Astrocyte (in vitro differentiated cells and primary cell): Measurements from ENCODE around the gene SP3. TPM values are rescaled to one million over a fixed set of nuclear protein-coding genes. Genes with fewer than 3 reads are reported as not detected.
"Not testable (repeated sequence)": the region's sequence is repeated elsewhere in the genome, so short reads cannot be mapped to it uniquely, and the experiment has no call there.

ENCODE experiments used
- DNase-seq: peaks from one replicate; pipeline ENCODE4 v3.0.0-alpha.2; 2010; ENCODE audit warnings: low read depth
- FAIRE-seq: peaks from 2 replicates; lab custom pipeline; 2011; peaks lifted over from hg19 to GRCh38; lab: Jason Lieb, UNC
- H2AFZ ChIP-seq: 2 replicates; pipeline ENCODE4 v1.6.0; 2012; ENCODE audit warnings: low read depth, low read length, inconsistent platforms
- H3K27ac ChIP-seq: 2 replicates; pipeline ENCODE4 v1.5.1; 2011; ENCODE audit warnings: low read depth, low read length, inconsistent platforms
- H3K27me3 ChIP-seq: 2 replicates; pipeline ENCODE4 v1.6.0; 2011; ENCODE audit warnings: low read length, inconsistent platforms; ENCODE audit not compliant: insufficient read depth
- H3K36me3 ChIP-seq: 2 replicates; pipeline ENCODE4 v1.5.1; 2011; ENCODE audit warnings: low read length, inconsistent platforms; ENCODE audit not compliant: insufficient read depth
- H3K4me1 ChIP-seq: 2 replicates; pipeline ENCODE4 v1.5.1; 2011; ENCODE audit warnings: low read length, inconsistent platforms; ENCODE audit not compliant: insufficient read depth
- H3K4me2 ChIP-seq: 2 replicates; pipeline ENCODE4 v1.6.0; 2012; ENCODE audit warnings: low read length, inconsistent platforms
- H3K4me3 ChIP-seq: 2 replicates; pipeline ENCODE4 v1.5.1; 2011; ENCODE audit warnings: low read depth, mild to moderate bottlenecking, low read length, inconsistent platforms; ENCODE audit not compliant: insufficient read depth
- H3K79me2 ChIP-seq: 2 replicates; pipeline ENCODE4 v1.6.0; 2012; ENCODE audit warnings: mild to moderate bottlenecking, low read length, inconsistent platforms; ENCODE audit not compliant: insufficient read depth
- H3K9ac ChIP-seq: 2 replicates; pipeline ENCODE4 v1.6.0; 2012; ENCODE audit warnings: mild to moderate bottlenecking, low read length, inconsistent platforms
- H3K9me3 ChIP-seq: 2 replicates; pipeline ENCODE4 v1.5.1; 2012; ENCODE audit warnings: low read depth, mild to moderate bottlenecking, low read length, inconsistent platforms; ENCODE audit not compliant: insufficient read depth
- H4K20me1 ChIP-seq: 2 replicates; pipeline ENCODE4 v1.6.0; 2012; ENCODE audit warnings: low read length, inconsistent platforms; ENCODE audit not compliant: insufficient read depth
- H3K27ac Mint-ChIP-seq: one replicate; pipeline ENCODE4 v1.8.0; 2021; ENCODE audit warnings: mild to moderate bottlenecking, mixed read lengths; ENCODE audit not compliant: unreplicated experiment
- H3K27me3 Mint-ChIP-seq: one replicate; pipeline ENCODE4 v1.8.0; 2021; ENCODE audit warnings: low read depth, mixed read lengths; ENCODE audit not compliant: unreplicated experiment
- H3K36me3 Mint-ChIP-seq: one replicate; pipeline ENCODE4 v1.8.0; 2021; ENCODE audit warnings: low read depth, mixed read lengths; ENCODE audit not compliant: unreplicated experiment
- H3K4me1 Mint-ChIP-seq: one replicate; pipeline ENCODE4 v1.8.0; 2021; ENCODE audit warnings: low read depth, mixed read lengths; ENCODE audit not compliant: unreplicated experiment
- H3K4me3 Mint-ChIP-seq: one replicate; pipeline ENCODE4 v1.8.0; 2021; ENCODE audit warnings: mild to moderate bottlenecking, moderate library complexity, mixed read lengths; ENCODE audit not compliant: unreplicated experiment
- H3K9me3 Mint-ChIP-seq: one replicate; pipeline ENCODE4 v1.8.0; 2021; ENCODE audit warnings: mild to moderate bottlenecking, mixed read lengths; ENCODE audit not compliant: unreplicated experiment
- CTCF ChIP-seq: IDR thresholded peaks from 2 replicates; pipeline ENCODE4 v1.5.1; 2011; ENCODE audit warnings: low read depth, mild to moderate bottlenecking, inconsistent platforms, low read length, moderate library complexity; ENCODE audit not compliant: insufficient read depth
- EZH2 ChIP-seq: IDR thresholded peaks from 2 replicates; pipeline ENCODE4 v1.6.1; 2012; ENCODE audit warnings: mild to moderate bottlenecking, low read length, inconsistent platforms; ENCODE audit not compliant: insufficient read depth
- total RNA-seq: library from RNA; stranded (reverse); gene quantifications from 2 replicates; pipeline ENCODE4 v1.2.1, GENCODE V29; 2021

Gene SP3
- total RNA-seq, 1 donor from 2014 or later: 59.6 TPM

DNA sequence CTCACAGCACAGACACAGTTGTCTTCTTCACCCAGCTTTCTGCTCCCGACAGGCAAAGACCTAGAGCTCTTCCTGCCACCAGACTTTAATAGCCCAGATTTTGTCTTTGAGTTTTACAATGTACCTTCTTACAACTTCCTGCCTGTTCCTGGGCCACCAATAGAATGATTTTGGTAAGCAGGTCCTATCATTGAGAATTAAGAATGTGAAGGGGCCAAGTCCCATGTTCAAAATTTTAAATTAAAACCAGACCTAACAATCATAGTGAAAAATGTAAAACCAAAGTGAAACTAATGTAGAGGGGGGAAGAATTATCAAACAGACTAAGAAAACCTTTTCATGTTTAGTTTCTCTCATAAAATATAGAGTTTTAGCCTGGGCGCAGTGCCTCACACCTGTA is 72.8 kb downstream of the SP3 start:
- Histone ChIP-seq H3K27me3 (no peaks in the 10 kb centered on the region), H3K4me2 (no peak overlapping the region), H3K27ac (no peak overlapping the region), H3K4me1 (no peaks in the 10 kb centered on the region), H2AFZ (no peak overlapping the region), H3K9me3 (no peaks in the 10 kb centered on the region), H3K4me3 (no peak overlapping the region), H4K20me1 (no peaks in the 10 kb centered on the region), H3K36me3 (no peaks in the 10 kb centered on the region), H3K9ac (no peak overlapping the region), H3K79me2 (no peaks in the 10 kb centered on the region)
- H3K36me3 Mint-ChIP-seq: peaks cover 6% of the 10 kb centered on the region
- no peaks in the 10 kb centered on the region for H3K4me1 Mint-ChIP-seq
- DNase-seq: no peak
- H3K9me3 Mint-ChIP-seq: peaks cover 26% of the 10 kb centered on the region
- no peak for FAIRE-seq
- H3K27ac Mint-ChIP-seq: no peak overlapping the region
- no peak for TF ChIP-seq CTCF
- TF ChIP-seq EZH2: no peak
- H3K4me3 Mint-ChIP-seq: no peak overlapping the region
- H3K27me3 Mint-ChIP-seq: no peaks in the 10 kb centered on the region

DNA sequence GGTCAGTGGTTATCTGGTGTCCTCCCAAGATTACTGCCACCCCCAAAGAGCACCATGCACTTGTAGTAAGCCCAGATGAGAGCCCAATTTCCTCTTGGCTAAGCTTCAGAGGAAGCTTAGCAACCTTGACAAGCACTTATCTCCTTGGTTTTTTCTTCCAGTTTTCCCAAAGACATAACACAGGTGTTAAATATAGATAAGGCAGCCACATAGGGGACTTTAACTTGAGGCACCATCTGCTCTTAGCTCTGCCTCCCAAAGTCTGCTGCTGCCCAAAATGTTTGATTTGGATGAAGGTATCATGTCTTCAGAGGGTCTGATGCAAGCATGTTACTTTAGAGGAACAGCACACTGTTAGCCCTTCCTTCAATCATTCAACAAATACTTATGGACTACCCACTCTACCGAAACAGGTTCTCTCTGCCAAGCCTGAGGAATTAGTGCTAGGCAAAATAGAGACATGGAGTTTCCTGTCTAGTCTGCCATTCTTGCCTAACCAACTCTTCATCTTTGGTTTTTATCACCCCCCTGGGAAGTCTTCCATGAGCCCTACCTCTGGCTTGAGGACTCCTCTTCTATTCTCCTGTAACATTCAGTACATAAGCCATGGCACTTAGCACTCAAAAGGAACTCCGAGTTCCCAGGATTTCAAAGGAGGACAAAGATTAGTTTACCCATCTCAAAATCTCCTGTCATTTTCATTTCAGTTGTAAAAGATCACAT is 73.7 kb downstream of the SP3 start:
- FAIRE-seq: no peak
- DNase-seq: no peak
- Mint-ChIP-seq H3K36me3 (peaks cover 3% of the 10 kb centered on the region), H3K9me3 (peaks cover 26% of the 10 kb centered on the region), H3K4me1 (no peaks in the 10 kb centered on the region), H3K27ac (no peak overlapping the region), H3K4me3 (no peak overlapping the region), H3K27me3 (no peaks in the 10 kb centered on the region)
- Histone ChIP-seq H3K9ac (no peak overlapping the region), H3K4me3 (no peak overlapping the region), H3K4me1 (no peaks in the 10 kb centered on the region), H3K36me3 (no peaks in the 10 kb centered on the region), H3K27ac (no peak overlapping the region), H4K20me1 (no peaks in the 10 kb centered on the region), H3K79me2 (no peaks in the 10 kb centered on the region), H3K4me2 (no peak overlapping the region), H3K9me3 (no peaks in the 10 kb centered on the region), H3K27me3 (no peaks in the 10 kb centered on the region), H2AFZ (no peak overlapping the region)
- TF ChIP-seq EZH2 (no peak), CTCF (no peak)

GRCh38 chr2:173889464-173889863 is 75.7 kb downstream of the SP3 start:
- not testable (repeated sequence) for DNase-seq, FAIRE-seq, H3K9ac ChIP-seq, H3K36me3 ChIP-seq, H3K4me2 ChIP-seq, H3K27me3 ChIP-seq, H3K36me3 Mint-ChIP-seq, H3K4me1 Mint-ChIP-seq, H3K27ac ChIP-seq, H3K79me2 ChIP-seq, H3K4me3 ChIP-seq, H3K4me1 ChIP-seq, H3K4me3 Mint-ChIP-seq, H3K9me3 ChIP-seq, H4K20me1 ChIP-seq, H3K27me3 Mint-ChIP-seq, H2AFZ ChIP-seq, H3K27ac Mint-ChIP-seq
- peaks cover 34% of the 10 kb centered on the region for H3K9me3 Mint-ChIP-seq
